Kidney (tissue), 14 donors: ENCODE results near the gene CPZ. TPM values are rescaled to one million over a fixed set of nuclear protein-coding genes. Genes with fewer than 3 reads are reported as not detected.
A peak's percentile ranks its signal among the peaks of the same experiment; 100 is the strongest.

Source experiments
- DNase-seq, 5 donors: peaks; one replicate each; pipeline ENCODE4 v3.0.0-alpha.2; 2013 to 2020
- FAIRE-seq: peaks from 2 replicates; lab custom pipeline; 2012; peaks lifted over from hg19 to GRCh38; lab: Jason Lieb, UNC
- H3K27ac ChIP-seq, 2 donors: one replicate each; pipeline ENCODE4 v1.7.0; 2013; ENCODE audit warnings: low read depth in 2 of 2, low read length in 2 of 2, inconsistent platforms in 1 of 2
- H3K27me3 ChIP-seq: one replicate; pipeline ENCODE4 v1.7.1; 2013; ENCODE audit warnings: low read length, inconsistent platforms; ENCODE audit not compliant: control insufficient read depth, insufficient read depth
- H3K36me3 ChIP-seq, 3 donors: one replicate each; pipeline versions ENCODE4 v1.7.0 to v1.7.1; 2013; ENCODE audit warnings: low read length in 3 of 3, control low read depth in 1 of 3, inconsistent platforms in 1 of 3; ENCODE audit not compliant: insufficient read depth in 3 of 3, control insufficient read depth in 2 of 3
- H3K4me1 ChIP-seq, 3 donors: one replicate each; pipeline versions ENCODE4 v1.7.0 to v1.7.1; 2013; ENCODE audit warnings: low read length in 3 of 3, inconsistent platforms in 1 of 3, low read depth in 1 of 3; ENCODE audit not compliant: control insufficient read depth in 2 of 3, insufficient read depth in 2 of 3
- H3K4me3 ChIP-seq, 3 donors: one replicate each; pipeline versions ENCODE4 v1.7.0 to v1.8.1; 2013; ENCODE audit warnings: low read length in 3 of 3, control low read depth in 1 of 3, inconsistent platforms in 1 of 3
- H3K9ac ChIP-seq, 3 donors: one replicate each; pipeline versions ENCODE4 v1.7.0 to v1.7.1; 2013; ENCODE audit warnings: low read length in 3 of 3, control low read depth in 1 of 3, inconsistent platforms in 1 of 3
- H3K9me3 ChIP-seq, 3 donors: one replicate each; pipeline versions ENCODE4 v1.7.0 to v1.7.1; 2013; ENCODE audit warnings: low read length in 3 of 3, control low read depth in 1 of 3, inconsistent platforms in 1 of 3; ENCODE audit not compliant: control insufficient read depth in 2 of 3, insufficient read depth in 1 of 3
- intact Hi-C: fragments of 100-400 bp; cut with DNase I; formaldehyde crosslinking; loops from one replicate; pipeline ENCODE4 v1.11.1; 2022
- polyA plus RNA-seq: library from polyadenylated mRNA; stranded (reverse); fragments of 350-450 nt; fragmentation: Illumina TruSeq; extraction: RNeasy Lipid Tissue Mini Kit (QIAGEN cat#74804); gene quantifications from one replicate; pipeline ENCODE4 v1.2.3, GENCODE V29; 2014; ENCODE audit warnings: low read depth, low replicate concordance; ENCODE audit not compliant: insufficient read depth
- total RNA-seq: library from RNA; stranded (reverse); fragmentation: NEBNext Ultra II Directional; extraction: Animal tissue kit (Norgen Biotek cat#: 25700); gene quantifications from one replicate; pipeline ENCODE4 v1.2.1, GENCODE V29; 2021
- TF ChIP-seq, protein P1 (sequence below): IDR thresholded peaks from 3 replicates; pipeline ENCODE4 v1.5.1; 2012; ENCODE audit warnings: mild to moderate bottlenecking, moderate library complexity, borderline replicate concordance; ENCODE audit not compliant: insufficient read depth; ENCODE audit errors: extremely low read depth
- donor health status: control.
- donor health status: control.
- donor health status: control.
- donor health status: control.
- donor health status: control.
- donor health status: DM: yes; HTN: yes; CAD: no.
- donor health status: Normal renal cell carcinoma (clear cell type).

CPZ gene
- total and polyA plus RNA-seq, 2 donors from 2014 or later: 1.2 to 2.6 TPM

DNA sequence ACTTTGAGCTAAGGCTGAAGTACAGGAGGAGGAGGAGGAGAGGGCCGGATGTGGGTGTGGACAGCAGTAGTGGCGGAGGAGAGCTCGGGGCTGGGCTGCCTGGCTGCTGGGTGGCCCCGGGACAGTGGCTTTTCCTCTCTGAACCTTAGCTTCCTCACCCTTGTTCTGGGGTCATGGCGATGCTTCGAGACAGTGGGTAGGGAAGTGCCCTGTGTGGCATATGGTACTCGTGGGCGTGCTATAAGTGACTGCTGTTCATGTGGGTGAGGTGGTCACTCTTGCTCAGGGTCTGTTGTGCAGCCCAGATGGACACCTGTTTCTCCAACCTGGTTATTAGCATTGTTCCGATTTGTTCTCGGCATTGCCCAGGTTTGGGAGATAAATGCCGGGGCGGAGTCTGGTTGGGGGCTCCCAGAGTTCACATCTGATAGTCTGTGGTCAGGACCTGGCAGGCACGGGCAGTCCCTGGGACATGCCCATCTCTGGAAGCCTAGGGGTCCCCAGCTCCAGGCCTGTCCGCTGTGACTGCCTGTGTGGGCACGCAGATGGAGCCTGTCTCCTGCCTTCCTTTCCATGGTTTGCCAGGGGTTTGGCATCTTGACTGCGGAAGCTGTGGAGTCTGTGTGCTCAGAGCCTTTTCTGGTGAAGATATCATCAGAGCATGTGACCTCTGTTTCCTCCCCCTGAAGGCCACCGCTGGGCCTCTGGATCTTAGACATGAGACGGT is 4.9 kb upstream of the CPZ start:
- Histone ChIP-seq H3K9ac (no peak overlapping the region), H3K36me3 (no peaks in the 10 kb centered on the region), H3K9me3 (no peaks in the 10 kb centered on the region), H3K4me3 (no peak overlapping the region), H3K4me1 (peaks cover 0 to 5% (median 0%) of the 10 kb centered on the region in 3 donors), H3K27ac (no peak overlapping the region), H3K27me3 (no peaks in the 10 kb centered on the region)
- intact Hi-C loops: no loop called here
- FAIRE-seq: no peak
- peak in 2 of 5 donors; percentile 34 to 69 for DNase-seq
- TF ChIP-seq, protein P1, sequence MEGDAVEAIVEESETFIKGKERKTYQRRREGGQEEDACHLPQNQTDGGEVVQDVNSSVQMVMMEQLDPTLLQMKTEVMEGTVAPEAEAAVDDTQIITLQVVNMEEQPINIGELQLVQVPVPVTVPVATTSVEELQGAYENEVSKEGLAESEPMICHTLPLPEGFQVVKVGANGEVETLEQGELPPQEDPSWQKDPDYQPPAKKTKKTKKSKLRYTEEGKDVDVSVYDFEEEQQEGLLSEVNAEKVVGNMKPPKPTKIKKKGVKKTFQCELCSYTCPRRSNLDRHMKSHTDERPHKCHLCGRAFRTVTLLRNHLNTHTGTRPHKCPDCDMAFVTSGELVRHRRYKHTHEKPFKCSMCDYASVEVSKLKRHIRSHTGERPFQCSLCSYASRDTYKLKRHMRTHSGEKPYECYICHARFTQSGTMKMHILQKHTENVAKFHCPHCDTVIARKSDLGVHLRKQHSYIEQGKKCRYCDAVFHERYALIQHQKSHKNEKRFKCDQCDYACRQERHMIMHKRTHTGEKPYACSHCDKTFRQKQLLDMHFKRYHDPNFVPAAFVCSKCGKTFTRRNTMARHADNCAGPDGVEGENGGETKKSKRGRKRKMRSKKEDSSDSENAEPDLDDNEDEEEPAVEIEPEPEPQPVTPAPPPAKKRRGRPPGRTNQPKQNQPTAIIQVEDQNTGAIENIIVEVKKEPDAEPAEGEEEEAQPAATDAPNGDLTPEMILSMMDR: no peak

DNA sequence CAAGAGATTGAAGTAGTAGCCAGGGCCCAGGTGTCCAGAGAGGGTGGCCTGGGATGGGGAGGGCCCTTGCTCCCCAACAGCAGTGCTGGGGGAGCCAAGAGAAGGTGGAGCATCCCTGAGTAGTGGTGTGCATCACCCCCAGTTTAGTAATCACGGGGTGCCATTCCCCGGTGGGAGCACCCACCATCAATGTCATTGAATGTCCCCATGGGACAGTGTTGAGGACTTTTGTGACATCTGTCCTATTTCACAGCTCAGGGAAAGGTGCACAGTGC is 4.4 kb upstream of the CPZ start:
- intact Hi-C loops: no loop called here
- no peaks in the 10 kb centered on the region for H3K27me3 ChIP-seq
- TF ChIP-seq, protein P1: no peak
- no peak overlapping the region for H3K9ac ChIP-seq
- no peak overlapping the region for H3K27ac ChIP-seq
- no peak overlapping the region for H3K4me3 ChIP-seq
- no peaks in the 10 kb centered on the region for H3K9me3 ChIP-seq
- FAIRE-seq: no peak
- no peaks in the 10 kb centered on the region for H3K36me3 ChIP-seq
- peaks cover 0 to 5% (median 0%) of the 10 kb centered on the region in 3 donors for H3K4me1 ChIP-seq
- no peak for DNase-seq

DNA sequence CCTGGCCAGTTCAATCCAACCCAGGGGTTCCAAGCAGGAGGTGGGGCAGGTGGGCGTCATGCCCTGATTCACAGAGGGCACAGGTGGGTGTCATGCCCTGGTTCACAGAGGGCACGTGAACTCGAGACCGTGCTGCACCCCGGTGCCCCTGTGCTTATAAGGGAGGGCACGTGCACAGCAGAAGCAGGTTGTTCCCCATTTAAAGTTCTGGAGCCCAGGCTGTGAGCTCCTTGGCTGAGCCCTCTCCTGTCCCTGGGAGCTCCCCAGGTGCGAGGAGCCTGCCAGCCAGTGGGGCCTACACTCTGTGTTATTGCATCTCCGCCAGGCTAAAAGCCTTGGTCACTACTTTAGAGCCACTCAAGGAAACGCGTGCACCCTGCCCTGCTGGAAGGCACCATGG is 3.2 kb upstream of the CPZ start:
- Histone ChIP-seq H3K27me3 (peaks cover 3% of the 10 kb centered on the region), H3K9ac (no peak overlapping the region), H3K9me3 (no peaks in the 10 kb centered on the region), H3K4me3 (no peak overlapping the region), H3K4me1 (peaks cover 0 to 7% (median 0%) of the 10 kb centered on the region in 3 donors), H3K27ac (no peak overlapping the region), H3K36me3 (no peaks in the 10 kb centered on the region)
- intact Hi-C loops: no loop called here
- TF ChIP-seq, protein P1: no peak
- FAIRE-seq (no peak), DNase-seq (peak in 1 of 5 donors; percentile 49)
